Liver (tissue), 9 donors: Measurements from ENCODE around the gene TMEM244. TPM values are rescaled to one million over a fixed set of nuclear protein-coding genes. Genes with fewer than 3 reads are reported as not detected.

Source experiments
- DNase-seq: peaks from one replicate; pipeline ENCODE4 v3.0.0-alpha.2; 2017; ENCODE audit warnings: low spot score
- H3K27ac ChIP-seq, 2 donors: one replicate each; pipeline ENCODE4 v1.7.0; 2013; ENCODE audit warnings: inconsistent platforms in 2 of 2, low read length in 2 of 2, control low read depth in 1 of 2, low read depth in 1 of 2, mild to moderate bottlenecking in 1 of 2
- H3K27me3 ChIP-seq, 4 donors: one replicate each; pipeline versions ENCODE4 v1.6.1 to v1.7.0; 2013; ENCODE audit warnings: low read length in 3 of 4, inconsistent platforms in 1 of 4, mild to moderate bottlenecking in 1 of 4, moderate library complexity in 1 of 4; ENCODE audit not compliant: control insufficient read depth in 4 of 4, insufficient read depth in 4 of 4
- H3K36me3 ChIP-seq, 4 donors: one replicate each; pipeline versions ENCODE4 v1.6.1 to v1.7.0; 2013; ENCODE audit warnings: low read length in 3 of 4, mild to moderate bottlenecking in 3 of 4, low read depth in 1 of 4, moderate library complexity in 1 of 4; ENCODE audit not compliant: control insufficient read depth in 4 of 4, insufficient read depth in 3 of 4
- H3K4me1 ChIP-seq, 4 donors: one replicate each; pipeline versions ENCODE4 v1.6.1 to v1.7.0; 2013; ENCODE audit warnings: low read length in 3 of 4, mild to moderate bottlenecking in 3 of 4, moderate library complexity in 1 of 4; ENCODE audit not compliant: control insufficient read depth in 4 of 4, insufficient read depth in 4 of 4
- H3K4me3 ChIP-seq, 3 donors: one replicate each; pipeline versions ENCODE4 v1.6.1 to v1.7.0; 2013; ENCODE audit warnings: low read length in 3 of 3, control low read depth in 1 of 3, low read depth in 1 of 3, mild to moderate bottlenecking in 1 of 3
- H3K9ac ChIP-seq, 2 donors: one replicate each; pipeline ENCODE4 v1.7.0; 2013; ENCODE audit warnings: low read length in 2 of 2, mild to moderate bottlenecking in 2 of 2, moderate library complexity in 2 of 2, control low read depth in 1 of 2, low read depth in 1 of 2
- H3K9me3 ChIP-seq, 4 donors: one replicate each; pipeline versions ENCODE4 v1.6.1 to v1.7.0; 2013; ENCODE audit warnings: low read length in 3 of 4; ENCODE audit not compliant: control insufficient read depth in 4 of 4
- ATF3 ChIP-seq: IDR thresholded peaks from 2 replicates; pipeline ENCODE4 v1.6.1; 2016; ENCODE audit warnings: antibody characterized with exemption
- CTCF ChIP-seq: fragments of 150-350 bp; IDR thresholded peaks from 2 replicates; pipeline ENCODE4 v1.5.1; 2017; ENCODE audit warnings: improper control_type of control experiment, low read depth, low read length; ENCODE audit not compliant: missing input control
- EGR1 ChIP-seq, 2 donors: IDR thresholded peaks; 2 replicates each; pipeline ENCODE4 v1.6.1; 2016 to 2018; ENCODE audit warnings: antibody characterized with exemption in 2 of 2, low read depth in 2 of 2
- FOXA1 ChIP-seq: IDR thresholded peaks from 2 replicates; pipeline ENCODE4 v1.6.1; 2016; ENCODE audit warnings: antibody characterized with exemption
- FOXA2 ChIP-seq: IDR thresholded peaks from 2 replicates; pipeline ENCODE4 v1.6.1; 2016; ENCODE audit warnings: antibody characterized with exemption
- GABPA ChIP-seq, 2 donors: IDR thresholded peaks in 1 of 2; conservative IDR thresholded peaks in 1 of 2; 2 replicates each; pipeline ENCODE4 v1.6.1; 2016; ENCODE audit warnings: antibody characterized with exemption in 2 of 2, mild to moderate bottlenecking in 1 of 2, moderate library complexity in 1 of 2
- HNF4A ChIP-seq, 2 donors: conservative IDR thresholded peaks; 2 replicates each; pipeline ENCODE4 v1.6.1; 2016; ENCODE audit warnings: antibody characterized with exemption in 2 of 2, mild to moderate bottlenecking in 2 of 2
- HNF4G ChIP-seq: IDR thresholded peaks from 2 replicates; pipeline ENCODE4 v1.6.1; 2016; ENCODE audit warnings: antibody characterized with exemption
- JUND ChIP-seq, 2 donors: IDR thresholded peaks; 2 replicates each; pipeline ENCODE4 v1.6.1; 2016; ENCODE audit warnings: antibody characterized with exemption in 2 of 2
- MAX ChIP-seq: IDR thresholded peaks from 2 replicates; pipeline ENCODE4 v1.6.1; 2016; ENCODE audit warnings: antibody characterized with exemption
- NR2F2 ChIP-seq: IDR thresholded peaks from 2 replicates; pipeline ENCODE4 v1.6.1; 2016; ENCODE audit warnings: antibody characterized with exemption
- RAD21 ChIP-seq, 2 donors: IDR thresholded peaks; 2 replicates each; pipeline ENCODE4 v1.6.1; 2016; ENCODE audit warnings: antibody characterized with exemption in 2 of 2, mild to moderate bottlenecking in 2 of 2
- REST ChIP-seq: IDR thresholded peaks from 2 replicates; pipeline ENCODE4 v1.6.1; 2016; ENCODE audit warnings: antibody characterized with exemption, mild to moderate bottlenecking
- RXRA ChIP-seq, 2 donors: IDR thresholded peaks; 2 replicates each; pipeline ENCODE4 v1.6.1; 2017 to 2018; ENCODE audit warnings: antibody characterized with exemption in 2 of 2, mild to moderate bottlenecking in 1 of 2
- TAF1 ChIP-seq: conservative IDR thresholded peaks from 2 replicates; pipeline ENCODE4 v1.6.1; 2016; ENCODE audit warnings: antibody characterized with exemption, mild to moderate bottlenecking
- YY1 ChIP-seq: IDR thresholded peaks from 2 replicates; pipeline ENCODE4 v1.6.1; 2016; ENCODE audit warnings: antibody characterized with exemption, mild to moderate bottlenecking
- ZBTB33 ChIP-seq: IDR thresholded peaks from 2 replicates; pipeline ENCODE4 v1.6.1; 2016; ENCODE audit warnings: antibody characterized with exemption
- WGBS: extraction: QIAGEN DNeasy Blood & Tissue Kit; methylation state at CpG from one replicate; pipeline ENCODE4 v1.1.7; 2013; 5-methylcytosine and 5-hydroxymethylcytosine counted together
- polyA plus RNA-seq, 2 donors: library from polyadenylated mRNA; stranded (reverse) in 1 of 2; unstranded in 1 of 2; fragments of 200-250 nt in 1 of 2; fragments of >200 nt in 1 of 2; fragmentation: Nextera tagmentation in 1 of 2; extraction: Ambion mirVana in 1 of 2; gene quantifications; one replicate each; pipeline versions ENCODE4 v1.2.1 to v1.2.3, GENCODE V29; 2013 to 2015
- total RNA-seq, 2 donors: library from RNA; depleted of rRNA; stranded (reverse); fragments of >200 nt; gene quantifications; one replicate each; pipeline ENCODE4 v1.2.3, GENCODE V29; 2014
- donor health status: healthy.
- donor health status: healthy.
- donor health status: healthy.
- donor health status: healthy.
- donor health status: healthy.

The TMEM244 gene
- total and polyA plus RNA-seq, 4 donors = not detected

GRCh38 chr6:129852257-129852858 is 8.8 kb downstream of the TMEM244 start:
- H3K4me3 ChIP-seq = no peak overlapping the region
- WGBS = 73% methylated on average over 5 of the region's 5 CpGs
- no peak overlapping the region for H3K9ac ChIP-seq
- H3K36me3 ChIP-seq = no peaks in the 10 kb centered on the region
- H3K27ac ChIP-seq = no peak overlapping the region
- H3K4me1 ChIP-seq = no peaks in the 10 kb centered on the region
- H3K27me3 ChIP-seq = no peaks in the 10 kb centered on the region
- TF ChIP-seq HNF4A (conservative IDR thresholded peaks at IDR 0.05) (no peak), GABPA (IDR thresholded peaks at IDR 0.05 in 1 of 2, conservative IDR thresholded peaks at IDR 0.05 in 1 of 2) (no peak), FOXA1 (no peak), EGR1 (IDR thresholded peaks at IDR 0.05; ENCODE audit: low read depth in 2 of 2) (no peak), RXRA (IDR thresholded peaks at IDR 0.05) (no peak), ATF3 (no peak), MAX (no peak)
- DNase-seq = no peak
- no peaks in the 10 kb centered on the region for H3K9me3 ChIP-seq

- no peaks in the 10 kb centered on the region for H3K27me3 ChIP-seq
- no peak for DNase-seq
- H3K9me3 ChIP-seq = no peaks in the 10 kb centered on the region
- no peaks in the 10 kb centered on the region for H3K36me3 ChIP-seq
- no peak overlapping the region for H3K4me3 ChIP-seq
- H3K4me1 ChIP-seq = no peaks in the 10 kb centered on the region
- 80% methylated on average over 3 of the region's 3 CpGs for WGBS
- TF ChIP-seq NR2F2 (no peak), CTCF (no peak), YY1 (no peak), TAF1 (no peak), REST (no peak), RAD21 (IDR thresholded peaks at IDR 0.05) (no peak), EGR1 (IDR thresholded peaks at IDR 0.05; ENCODE audit: low read depth in 2 of 2) (no peak), MAX (no peak), GABPA (IDR thresholded peaks at IDR 0.05 in 1 of 2, conservative IDR thresholded peaks at IDR 0.05 in 1 of 2) (no peak), HNF4G (no peak), RXRA (IDR thresholded peaks at IDR 0.05) (no peak), ZBTB33 (no peak), FOXA2 (no peak), ATF3 (no peak), JUND (IDR thresholded peaks at IDR 0.05) (no peak), HNF4A (conservative IDR thresholded peaks at IDR 0.05) (no peak)
- no peak overlapping the region for H3K27ac ChIP-seq
- H3K9ac ChIP-seq = no peak overlapping the region
Observed at GRCh38 chr6:129849456-129849855, 11.7 kb downstream of the TMEM244 start.
